Liver (tissue), 9 donors: ENCODE measurements around the gene TANC1. TPM values are rescaled to one million over a fixed set of nuclear protein-coding genes. Genes with fewer than 3 reads are reported as not detected.

Experiments used
- DNase-seq: peaks from one replicate; pipeline ENCODE4 v3.0.0-alpha.2; 2017; ENCODE audit warnings: low spot score
- H3K27ac ChIP-seq, 2 donors: one replicate each; pipeline ENCODE4 v1.7.0; 2013; ENCODE audit warnings: inconsistent platforms in 2 of 2, low read length in 2 of 2, control low read depth in 1 of 2, low read depth in 1 of 2, mild to moderate bottlenecking in 1 of 2
- H3K27me3 ChIP-seq, 4 donors: one replicate each; pipeline versions ENCODE4 v1.6.1 to v1.7.0; 2013; ENCODE audit warnings: low read length in 3 of 4, inconsistent platforms in 1 of 4, mild to moderate bottlenecking in 1 of 4, moderate library complexity in 1 of 4; ENCODE audit not compliant: control insufficient read depth in 4 of 4, insufficient read depth in 4 of 4
- H3K36me3 ChIP-seq, 4 donors: one replicate each; pipeline versions ENCODE4 v1.6.1 to v1.7.0; 2013; ENCODE audit warnings: low read length in 3 of 4, mild to moderate bottlenecking in 3 of 4, low read depth in 1 of 4, moderate library complexity in 1 of 4; ENCODE audit not compliant: control insufficient read depth in 4 of 4, insufficient read depth in 3 of 4
- H3K4me1 ChIP-seq, 4 donors: one replicate each; pipeline versions ENCODE4 v1.6.1 to v1.7.0; 2013; ENCODE audit warnings: low read length in 3 of 4, mild to moderate bottlenecking in 3 of 4, moderate library complexity in 1 of 4; ENCODE audit not compliant: control insufficient read depth in 4 of 4, insufficient read depth in 4 of 4
- H3K4me3 ChIP-seq, 3 donors: one replicate each; pipeline versions ENCODE4 v1.6.1 to v1.7.0; 2013; ENCODE audit warnings: low read length in 3 of 3, control low read depth in 1 of 3, low read depth in 1 of 3, mild to moderate bottlenecking in 1 of 3
- H3K9ac ChIP-seq, 2 donors: one replicate each; pipeline ENCODE4 v1.7.0; 2013; ENCODE audit warnings: low read length in 2 of 2, mild to moderate bottlenecking in 2 of 2, moderate library complexity in 2 of 2, control low read depth in 1 of 2, low read depth in 1 of 2
- H3K9me3 ChIP-seq, 4 donors: one replicate each; pipeline versions ENCODE4 v1.6.1 to v1.7.0; 2013; ENCODE audit warnings: low read length in 3 of 4; ENCODE audit not compliant: control insufficient read depth in 4 of 4
- ATF3 ChIP-seq: IDR thresholded peaks from 2 replicates; pipeline ENCODE4 v1.6.1; 2016; ENCODE audit warnings: antibody characterized with exemption
- CTCF ChIP-seq: fragments of 150-350 bp; IDR thresholded peaks from 2 replicates; pipeline ENCODE4 v1.5.1; 2017; ENCODE audit warnings: improper control_type of control experiment, low read depth, low read length; ENCODE audit not compliant: missing input control
- EGR1 ChIP-seq, 2 donors: IDR thresholded peaks; 2 replicates each; pipeline ENCODE4 v1.6.1; 2016 to 2018; ENCODE audit warnings: antibody characterized with exemption in 2 of 2, low read depth in 2 of 2
- FOXA2 ChIP-seq: IDR thresholded peaks from 2 replicates; pipeline ENCODE4 v1.6.1; 2016; ENCODE audit warnings: antibody characterized with exemption
- GABPA ChIP-seq, 2 donors: IDR thresholded peaks in 1 of 2; conservative IDR thresholded peaks in 1 of 2; 2 replicates each; pipeline ENCODE4 v1.6.1; 2016; ENCODE audit warnings: antibody characterized with exemption in 2 of 2, mild to moderate bottlenecking in 1 of 2, moderate library complexity in 1 of 2
- HNF4A ChIP-seq, 2 donors: conservative IDR thresholded peaks; 2 replicates each; pipeline ENCODE4 v1.6.1; 2016; ENCODE audit warnings: antibody characterized with exemption in 2 of 2, mild to moderate bottlenecking in 2 of 2
- HNF4G ChIP-seq: IDR thresholded peaks from 2 replicates; pipeline ENCODE4 v1.6.1; 2016; ENCODE audit warnings: antibody characterized with exemption
- JUND ChIP-seq, 2 donors: IDR thresholded peaks; 2 replicates each; pipeline ENCODE4 v1.6.1; 2016; ENCODE audit warnings: antibody characterized with exemption in 2 of 2
- MAX ChIP-seq: IDR thresholded peaks from 2 replicates; pipeline ENCODE4 v1.6.1; 2016; ENCODE audit warnings: antibody characterized with exemption
- NR2F2 ChIP-seq: IDR thresholded peaks from 2 replicates; pipeline ENCODE4 v1.6.1; 2016; ENCODE audit warnings: antibody characterized with exemption
- RAD21 ChIP-seq, 2 donors: IDR thresholded peaks; 2 replicates each; pipeline ENCODE4 v1.6.1; 2016; ENCODE audit warnings: antibody characterized with exemption in 2 of 2, mild to moderate bottlenecking in 2 of 2
- REST ChIP-seq: IDR thresholded peaks from 2 replicates; pipeline ENCODE4 v1.6.1; 2016; ENCODE audit warnings: antibody characterized with exemption, mild to moderate bottlenecking
- RXRA ChIP-seq, 2 donors: IDR thresholded peaks; 2 replicates each; pipeline ENCODE4 v1.6.1; 2017 to 2018; ENCODE audit warnings: antibody characterized with exemption in 2 of 2, mild to moderate bottlenecking in 1 of 2
- SP1 ChIP-seq: IDR thresholded peaks from 2 replicates; pipeline ENCODE4 v1.6.1; 2018; ENCODE audit warnings: antibody characterized with exemption, mild to moderate bottlenecking
- TAF1 ChIP-seq: conservative IDR thresholded peaks from 2 replicates; pipeline ENCODE4 v1.6.1; 2016; ENCODE audit warnings: antibody characterized with exemption, mild to moderate bottlenecking
- ZBTB33 ChIP-seq: IDR thresholded peaks from 2 replicates; pipeline ENCODE4 v1.6.1; 2016; ENCODE audit warnings: antibody characterized with exemption
- WGBS: extraction: QIAGEN DNeasy Blood & Tissue Kit; methylation state at CpG from one replicate; pipeline ENCODE4 v1.1.7; 2013; 5-methylcytosine and 5-hydroxymethylcytosine counted together
- polyA plus RNA-seq, 2 donors: library from polyadenylated mRNA; stranded (reverse) in 1 of 2; unstranded in 1 of 2; fragments of 200-250 nt in 1 of 2; fragments of >200 nt in 1 of 2; fragmentation: Nextera tagmentation in 1 of 2; extraction: Ambion mirVana in 1 of 2; gene quantifications; one replicate each; pipeline versions ENCODE4 v1.2.1 to v1.2.3, GENCODE V29; 2013 to 2015
- total RNA-seq, 2 donors: library from RNA; depleted of rRNA; stranded (reverse); fragments of >200 nt; gene quantifications; one replicate each; pipeline ENCODE4 v1.2.3, GENCODE V29; 2014
- donor health status: healthy.
- donor health status: healthy.
- donor health status: healthy.
- donor health status: healthy.
- donor health status: healthy.

The TANC1 gene
- total and polyA plus RNA-seq, 4 donors: 3.7 to 17.7 (median 5.2) TPM

- TF ChIP-seq ZBTB33 (no peak), NR2F2 (no peak), HNF4A (conservative IDR thresholded peaks at IDR 0.05) (no peak), ATF3 (no peak), RAD21 (IDR thresholded peaks at IDR 0.05) (no peak), SP1 (no peak), HNF4G (no peak), EGR1 (IDR thresholded peaks at IDR 0.05; ENCODE audit: low read depth in 2 of 2) (no peak), GABPA (IDR thresholded peaks at IDR 0.05 in 1 of 2, conservative IDR thresholded peaks at IDR 0.05 in 1 of 2) (no peak), TAF1 (no peak), MAX (no peak), CTCF (no peak), FOXA2 (no peak), REST (no peak)
- Histone ChIP-seq H3K27ac (no peak overlapping the region), H3K36me3 (no peaks in the 10 kb centered on the region), H3K9me3 (no peaks in the 10 kb centered on the region), H3K4me3 (no peak overlapping the region), H3K4me1 (no peaks in the 10 kb centered on the region), H3K9ac (no peak overlapping the region), H3K27me3 (no peaks in the 10 kb centered on the region)
- 96% methylated on average over 1 of the region's 1 CpG for WGBS
- no peak for DNase-seq
Measured at GRCh38 chr2:158962074-158962473, 6.4 kb upstream of the TANC1 start.

GRCh38 chr2:158963071-158963470, 5.4 kb upstream of the TANC1 start:
- H3K36me3 ChIP-seq: no peaks in the 10 kb centered on the region
- peaks cover 0 to 5% (median 2%) of the 10 kb centered on the region in 4 donors for H3K4me1 ChIP-seq
- H3K9me3 ChIP-seq: no peaks in the 10 kb centered on the region
- WGBS: 80% methylated on average over 3 of the region's 3 CpGs
- no peak for DNase-seq
- no peak overlapping the region for H3K9ac ChIP-seq
- H3K4me3 ChIP-seq: no peak overlapping the region
- no peaks in the 10 kb centered on the region for H3K27me3 ChIP-seq
- H3K27ac ChIP-seq: no peak overlapping the region
- TF ChIP-seq EGR1 (IDR thresholded peaks at IDR 0.05; ENCODE audit: low read depth in 2 of 2) (no peak), MAX (no peak), JUND (IDR thresholded peaks at IDR 0.05) (no peak), ZBTB33 (no peak), FOXA2 (no peak), RXRA (IDR thresholded peaks at IDR 0.05) (no peak)
